ENCODE measurements around the gene CT45A8.

DNA sequence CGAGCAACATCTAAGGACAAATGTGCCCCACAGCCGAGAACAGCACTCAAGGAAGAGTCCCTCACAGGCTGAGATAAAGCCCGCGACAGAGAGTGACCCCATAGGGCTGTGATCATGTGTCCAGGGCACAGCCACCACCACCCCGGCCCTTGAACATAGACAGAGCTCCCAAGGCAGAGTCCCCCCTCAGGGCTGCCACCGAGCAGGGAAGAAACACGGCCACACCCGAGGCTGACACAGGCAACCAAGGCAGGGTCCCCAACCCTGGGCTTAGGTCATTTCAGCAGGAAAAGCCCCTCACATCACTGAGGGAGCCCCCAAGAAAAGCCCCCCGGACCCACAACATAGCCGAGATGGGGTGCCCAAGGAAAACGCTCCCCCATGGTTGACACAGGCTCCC is 38.4 kb upstream of the CT45A8 start:
- TF ChIP-seq GATA2 (IDR thresholded peaks at IDR 0.05; ENCODE audit: low read depth, low read length) = no peak
- TF ChIP-seq GATA3 (IDR thresholded peaks at IDR 0.05; ENCODE audit: low read depth, low read length) = no peak

Measured in SH-SY5Y (cell line).